ENCODE results near the gene TBX18. TPM values are rescaled to one million over a fixed set of nuclear protein-coding genes. Genes with fewer than 3 reads are reported as not detected.

TBX18 gene
- total and polyA plus RNA-seq, 10 of the 15 experiments (the other 5 are each of a cell fraction or from before 2014, with no cell fraction given), result 0.03 to 6.1 (median 0.17) TPM; not detected in 6

GRCh38 chr6:84766118-84766798 is 1.9 kb upstream of the TBX18 start:
- H3K27me3 ChIP-seq (replicated peaks in 1 of 2; ENCODE audit: control insufficient read depth in 2 of 2, insufficient read depth in 2 of 2, low read length in 1 of 2), result peaks cover 9 to 24% of the 10 kb centered on the region in 2 experiments
- no peaks in the 10 kb centered on the region for H3K36me3 ChIP-seq (ENCODE audit: control insufficient read depth in 2 of 2, insufficient read depth in 2 of 2, low read length in 1 of 2)
- no peak for TF ChIP-seq IRF4 (IDR thresholded peaks at IDR 0.05; ENCODE audit: low read depth, low read length)
- TF ChIP-seq CTCF (IDR thresholded peaks at IDR 0.05 in 2 of 3, conservative IDR thresholded peaks at IDR 0.05 in 1 of 3; ENCODE audit: control insufficient read depth in 2 of 3, extremely low read depth in 1 of 3, insufficient read depth in 1 of 3, low read depth in 3 of 3, low read length in 3 of 3), result no peak
- H3K27ac ChIP-seq (ENCODE audit: control insufficient read depth, insufficient read depth), result no peak overlapping the region
- no peaks in the 10 kb centered on the region for H3K4me1 ChIP-seq (ENCODE audit: control insufficient read depth, insufficient read depth, low read length)
- no peak overlapping the region for H3K9ac ChIP-seq (ENCODE audit: control insufficient read depth, insufficient read depth, low read length)
- CTCF ChIA-PET, result interaction anchor here (1.0 kb wide), 1 partner anchor 339 kb away, joined by 3 read pairs; no protein-coding TSS in a partner anchor
- no peaks in the 10 kb centered on the region for H3K79me2 ChIP-seq (ENCODE audit: control insufficient read depth, insufficient read depth, low read length)
- POLR2A ChIA-PET, result no interaction called here
- DNase-seq (ENCODE audit: low read depth, low spot score), result no peak
- H3K9me3 ChIP-seq (replicated peaks; ENCODE audit: control insufficient read depth, insufficient read depth, low read length), result peaks cover 2% of the 10 kb centered on the region; the same call in 2 of the 3 replicates
- no peak overlapping the region for H3K4me2 ChIP-seq (ENCODE audit: control insufficient read depth, insufficient read depth)
- no peak overlapping the region for H3K4me3 ChIP-seq
- no TSS peak for BruUV-seq (replicated peaks)
- ATAC-seq, result no peak
- RAD21 ChIA-PET (ENCODE audit: unreplicated experiment), result no interaction called here
- 37% methylated on average over 32 of the region's 32 CpGs for WGBS (ENCODE audit: insufficient coverage, insufficient replicate concordance, low lambda C conversion rate, missing lambda C conversion rate)
- H4K20me1 ChIP-seq (ENCODE audit: control insufficient read depth, insufficient read depth), result no peaks in the 10 kb centered on the region
- intact Hi-C loops (cut with micrococcal nuclease; ENCODE audit: unreplicated experiment), result no loop called here
- in situ Hi-C loops (cut with MboI), result no loop called here
- SMC1A ChIA-PET (ENCODE audit: uncharacterized antibody, unreplicated experiment), result interaction anchor here (0.8 kb wide), 1 partner anchor 9 kb away, joined by 3 read pairs; no protein-coding TSS in a partner anchor
- FAIRE-seq, result no peak
- H2AFZ ChIP-seq (ENCODE audit: control insufficient read depth, low read depth, low read length), result no peak overlapping the region

- H3K9ac ChIP-seq (ENCODE audit: control insufficient read depth, insufficient read depth, low read length), result no peak overlapping the region
- FAIRE-seq (no peak), DNase-seq (ENCODE audit: low read depth, low spot score) (no peak), ATAC-seq (no peak)
- BruUV-seq (replicated peaks), result no TSS peak
- intact Hi-C loops (cut with micrococcal nuclease; ENCODE audit: unreplicated experiment), result no loop called here
- in situ Hi-C loops (cut with MboI), result no loop called here
- no peak overlapping the region for H3K27ac ChIP-seq (ENCODE audit: control insufficient read depth, insufficient read depth)
- WGBS (ENCODE audit: insufficient coverage, insufficient replicate concordance, low lambda C conversion rate, missing lambda C conversion rate), result no CpG with 5 or more reads among the region's 57 CpGs
- peaks cover 9 to 24% of the 10 kb centered on the region in 2 experiments; a peak in 3 of 4 replicates for H3K27me3 ChIP-seq (replicated peaks in 1 of 2; ENCODE audit: control insufficient read depth in 2 of 2, insufficient read depth in 2 of 2, low read length in 1 of 2)
- no peak overlapping the region for H3K4me3 ChIP-seq
- SMC1A ChIA-PET (ENCODE audit: uncharacterized antibody, unreplicated experiment), result no interaction called here
- no peaks in the 10 kb centered on the region for H3K36me3 ChIP-seq (ENCODE audit: control insufficient read depth in 2 of 2, insufficient read depth in 2 of 2, low read length in 1 of 2)
- H2AFZ ChIP-seq (ENCODE audit: control insufficient read depth, low read depth, low read length), result no peak overlapping the region
- CTCF ChIA-PET, result no interaction called here
- H3K4me1 ChIP-seq (ENCODE audit: control insufficient read depth, insufficient read depth, low read length), result no peaks in the 10 kb centered on the region
- no peaks in the 10 kb centered on the region for H3K79me2 ChIP-seq (ENCODE audit: control insufficient read depth, insufficient read depth, low read length)
- no peak overlapping the region for H3K4me2 ChIP-seq (ENCODE audit: control insufficient read depth, insufficient read depth)
- TF ChIP-seq ZNF217 (IDR thresholded peaks at IDR 0.05) (no peak), FOS (IDR thresholded peaks at IDR 0.05; ENCODE audit: borderline replicate concordance, extremely low read depth, insufficient read length) (no peak), ZNF622 (IDR thresholded peaks at IDR 0.05) (no peak), HDGF (IDR thresholded peaks at IDR 0.05) (no peak), LARP7 (IDR thresholded peaks at IDR 0.05) (no peak)
- POLR2A ChIA-PET, result no interaction called here
- H3K9me3 ChIP-seq (replicated peaks; ENCODE audit: control insufficient read depth, insufficient read depth, low read length), result peaks cover 2% of the 10 kb centered on the region; the same call in 2 of the 3 replicates
- H4K20me1 ChIP-seq (ENCODE audit: control insufficient read depth, insufficient read depth), result no peaks in the 10 kb centered on the region
- RAD21 ChIA-PET (ENCODE audit: unreplicated experiment), result no interaction called here
Measured at GRCh38 chr6:84763886-84764331, 489 bp downstream of the TBX18 start.

Measured in GM12878 (cell line).